ENCODE data around the gene DLGAP1. TPM values are rescaled to one million over a fixed set of nuclear protein-coding genes. Genes with fewer than 3 reads are reported as not detected.

The DLGAP1 gene
- total RNA-seq, 1 donor from 2014 or later, result 11.5 TPM

- peaks cover 12% of the 10 kb centered on the region for H3K36me3 Mint-ChIP-seq (ENCODE audit: low read depth)
- no peaks in the 10 kb centered on the region for H3K27me3 Mint-ChIP-seq (ENCODE audit: low read depth)
- TF ChIP-seq CTCF (conservative IDR thresholded peaks at IDR 0.05), result no peak
- H3K9me3 Mint-ChIP-seq, result peaks cover 10% of the 10 kb centered on the region
- DNase-seq (ENCODE audit: low read depth, low spot score), result no peak
- H3K27ac Mint-ChIP-seq (ENCODE audit: unreplicated experiment), result no peak overlapping the region
- no peak overlapping the region for H3K4me3 Mint-ChIP-seq
- peaks cover 5% of the 10 kb centered on the region for H3K4me1 Mint-ChIP-seq
Measured at GRCh38 chr18:3979024-3979423, 476.1 kb downstream of the DLGAP1 start.

- peaks cover 2% of the 10 kb centered on the region for H3K36me3 Mint-ChIP-seq (ENCODE audit: low read depth)
- peaks cover 1% of the 10 kb centered on the region for H3K9me3 Mint-ChIP-seq
- no peak overlapping the region for H3K4me3 Mint-ChIP-seq
- H3K27me3 Mint-ChIP-seq (ENCODE audit: low read depth), result no peaks in the 10 kb centered on the region
- DNase-seq (ENCODE audit: low read depth, low spot score), result no peak
- TF ChIP-seq CTCF (conservative IDR thresholded peaks at IDR 0.05), result no peak
- H3K4me1 Mint-ChIP-seq, result no peaks in the 10 kb centered on the region
- no peak overlapping the region for H3K27ac Mint-ChIP-seq (ENCODE audit: unreplicated experiment)
Measured at GRCh38 chr18:3973191-3973850, 481.8 kb downstream of the DLGAP1 start.

- DNase-seq (ENCODE audit: low read depth, low spot score), result no peak
- Mint-ChIP-seq H3K4me1 (no peaks in the 10 kb centered on the region), H3K9me3 (no peaks in the 10 kb centered on the region), H3K4me3 (no peak overlapping the region), H3K27ac (ENCODE audit: unreplicated experiment) (no peak overlapping the region), H3K27me3 (ENCODE audit: low read depth) (no peaks in the 10 kb centered on the region), H3K36me3 (ENCODE audit: low read depth) (no peaks in the 10 kb centered on the region)
- no peak for TF ChIP-seq CTCF (conservative IDR thresholded peaks at IDR 0.05)
Measured at GRCh38 chr18:3972291-3972930, 482.7 kb downstream of the DLGAP1 start.

GRCh38 chr18:3970929-3971328, 484.2 kb downstream of the DLGAP1 start:
- Mint-ChIP-seq H3K27ac (ENCODE audit: unreplicated experiment) (no peak overlapping the region), H3K9me3 (no peaks in the 10 kb centered on the region), H3K4me3 (no peak overlapping the region), H3K36me3 (ENCODE audit: low read depth) (no peaks in the 10 kb centered on the region), H3K4me1 (no peaks in the 10 kb centered on the region), H3K27me3 (ENCODE audit: low read depth) (no peaks in the 10 kb centered on the region)
- no peak for DNase-seq (ENCODE audit: low read depth, low spot score)
- TF ChIP-seq CTCF (conservative IDR thresholded peaks at IDR 0.05), result no peak

GRCh38 chr18:3967359-3968180, 487.5 kb downstream of the DLGAP1 start:
- Mint-ChIP-seq H3K4me3 (no peak overlapping the region), H3K4me1 (no peaks in the 10 kb centered on the region), H3K27me3 (ENCODE audit: low read depth) (no peaks in the 10 kb centered on the region), H3K27ac (ENCODE audit: unreplicated experiment) (no peak overlapping the region), H3K9me3 (peaks cover 2% of the 10 kb centered on the region), H3K36me3 (ENCODE audit: low read depth) (no peaks in the 10 kb centered on the region)
- DNase-seq (ENCODE audit: low read depth, low spot score), result no peak
- no peak for TF ChIP-seq CTCF (conservative IDR thresholded peaks at IDR 0.05)
